Measurements from ENCODE around the gene DYNLT4. TPM values are rescaled to one million over a fixed set of nuclear protein-coding genes. Genes with fewer than 3 reads are reported as not detected.

Gene DYNLT4
- total and polyA plus RNA-seq, 2 of the 8 experiments (the other 6 are each of a cell fraction or from before 2014, with no cell fraction given), result 0.29 TPM; not detected in 1

- 88% methylated on average over 10 of the region's 10 CpGs; no CpG with 5 or more reads in 1 of the 2 experiments for WGBS, 2 experiments (ENCODE audit: extremely low coverage in 1 of 2, insufficient coverage in 1 of 2, insufficient read length in 1 of 2, insufficient replicate concordance in 2 of 2, low coverage in 1 of 2, low lambda C conversion rate in 2 of 2, missing lambda C conversion rate in 1 of 2)
- Histone ChIP-seq H3K14ac (ENCODE audit: insufficient read length) (no peak overlapping the region), H2BK15ac (ENCODE audit: low read length) (0 out of 2 replicates have a peak overlapping the region, but pooled peaks have one; percentile 16), H3K27me3 (replicated peaks in 1 of 4; ENCODE audit: control insufficient read depth in 3 of 4, extremely low read depth in 1 of 4, insufficient read depth in 3 of 4, low read length in 3 of 4) (no peaks in the 10 kb centered on the region), H3K36me3 (ENCODE audit: control insufficient read depth in 2 of 4, insufficient read depth in 4 of 4, low read length in 3 of 4) (no peaks in the 10 kb centered on the region), H2AFZ (ENCODE audit: low read length) (no peak overlapping the region), H3K4me3 (ENCODE audit: extremely low read depth in 1 of 4, insufficient read depth in 2 of 4, low read depth in 3 of 4, low read length in 4 of 4) (no peak overlapping the region), H4K91ac (replicated peaks; ENCODE audit: insufficient read length, low read length) (no peak overlapping the region), H4K8ac (ENCODE audit: extremely low read depth, insufficient read depth, low read length) (peak overlapping the region; percentile 79; the same call in 1 of the 2 replicates), H3K4me2 (ENCODE audit: insufficient read depth in 1 of 2, low read depth in 2 of 2, low read length in 2 of 2) (no peak overlapping the region), H3K56ac (replicated peaks; ENCODE audit: insufficient read length, low read depth, low read length) (no peak overlapping the region), H3K23me2 (ENCODE audit: low read depth, low read length) (no peaks in the 10 kb centered on the region), H3K79me1 (ENCODE audit: low read depth, low read length) (no peaks in the 10 kb centered on the region), H3K4ac (replicated peaks; ENCODE audit: insufficient read length, low read depth, low read length) (no peak overlapping the region), H2BK20ac (ENCODE audit: low read length) (no peak overlapping the region), H4K5ac (ENCODE audit: insufficient read length, low read depth, low read length) (no peak overlapping the region), H3K9me3 (ENCODE audit: insufficient read depth in 2 of 2, low read depth in 1 of 2, low read length in 1 of 2) (no peaks in the 10 kb centered on the region), H3K27ac (ENCODE audit: low read depth, low read length) (no peak overlapping the region), H3K9ac (replicated peaks in 1 of 4; ENCODE audit: extremely low read depth in 1 of 4, low read depth in 3 of 4, low read length in 3 of 4) (no peak overlapping the region), H4K20me1 (replicated peaks in 1 of 2; ENCODE audit: control insufficient read depth in 1 of 2, insufficient read depth in 2 of 2, low read length in 2 of 2) (no peaks in the 10 kb centered on the region), H3K4me1 (replicated peaks in 1 of 4; ENCODE audit: control insufficient read depth in 3 of 4, insufficient read depth in 4 of 4, low read length in 3 of 4) (peaks cover 0 to 12% (median 4%) of the 10 kb centered on the region in 4 experiments; a peak in 6 of 7 replicates), H3K79me2 (ENCODE audit: control insufficient read depth in 1 of 2, insufficient read depth in 2 of 2, low read length in 2 of 2) (no peaks in the 10 kb centered on the region), H2BK120ac (replicated peaks; ENCODE audit: low read depth, low read length) (no peak overlapping the region), H3K18ac (ENCODE audit: extremely low read depth, low read length) (no peak overlapping the region; the same call in 1 of the 2 replicates), H2BK12ac (ENCODE audit: low read depth, low read length) (no peak overlapping the region), H2BK5ac (ENCODE audit: low read depth, low read length) (no peak overlapping the region), H3K23ac (ENCODE audit: insufficient read length) (no peak overlapping the region), H2AK5ac (ENCODE audit: low read depth, low read length) (no peak overlapping the region)
- ChIA-PET CTCF (ENCODE audit: partially characterized antibody) (interaction anchor here (0.5 to 5.9 kb wide), 9 partner anchors 9 to 662 kb away, joined by 3 to 36 read pairs (median 6); partner anchors contain the start of genes HECTD3 and UROD), POLR2A (ENCODE audit: partially characterized antibody) (interaction anchor here (0.6 to 7.7 kb wide), 9 partner anchors 11 to 753 kb away, joined by 3 to 128 read pairs (median 5); partner anchors contain the start of genes BTBD19, NASP, PTCH2 and RPS8)
- DNase-seq (ENCODE audit: low read depth in 1 of 2, low spot score in 2 of 2) (no peak), FAIRE-seq (no peak)
- TF ChIP-seq CTCF (IDR thresholded peaks at IDR 0.05; ENCODE audit: control extremely low read depth in 1 of 3, insufficient read depth in 1 of 3, low read depth in 1 of 3, low read length in 3 of 3), result peak in 1 of 3 experiments; percentile 3; a peak in 1 of 4 replicates
- TF ChIP-seq MAX (IDR thresholded peaks at IDR 0.05), result no peak
These were observed 23.8 kb upstream of the DYNLT4 start for GRCh38 chr1:44830900-44831304.
